Neural cell (in vitro differentiated cells): ENCODE results near the gene MMP25. TPM values are rescaled to one million over a fixed set of nuclear protein-coding genes. Genes with fewer than 3 reads are reported as not detected.

Experiments
- H2AFZ ChIP-seq: fragments of 200-600, 300-800 bp; sonication (generic), shearing (Covaris generic); 2 replicates; pipeline ENCODE4 v1.6.0; 2014; ENCODE audit warnings: low read depth, mild to moderate bottlenecking, antibody characterized with exemption, low read length, moderate library complexity
- H3F3A ChIP-seq: fragments of 200-600 bp; shearing (Covaris generic); 2 replicates; pipeline ENCODE4 v1.6.1; 2016; ENCODE audit warnings: mild to moderate bottlenecking, moderate library complexity, mixed read lengths, antibody characterized with exemption, low read length; ENCODE audit not compliant: insufficient read depth, poor library complexity, severe bottlenecking
- H3K27ac ChIP-seq: fragments of 200-600, 300-800 bp; sonication (generic), shearing (Covaris generic); 2 replicates; pipeline ENCODE4 v1.5.1; 2014; ENCODE audit warnings: mild to moderate bottlenecking, low read length, moderate library complexity
- H3K27me3 ChIP-seq: fragments of 300-800, 200-600 bp; sonication (generic), shearing (Covaris generic); 2 replicates; pipeline ENCODE4 v1.6.0; 2014; ENCODE audit warnings: mild to moderate bottlenecking, low read depth, low read length, moderate library complexity; ENCODE audit not compliant: insufficient read depth
- H3K36me3 ChIP-seq: fragments of 300-800, 200-600 bp; sonication (generic), shearing (Covaris generic); 2 replicates; pipeline ENCODE4 v1.5.1; 2014; ENCODE audit warnings: mild to moderate bottlenecking, antibody characterized with exemption, low read length, moderate library complexity; ENCODE audit not compliant: insufficient read depth
- H3K4me2 ChIP-seq: fragments of 300-800, 200-600 bp; sonication (generic), shearing (Covaris generic); 2 replicates; pipeline ENCODE4 v1.6.0; 2014; ENCODE audit warnings: mild to moderate bottlenecking, low read length
- H3K4me3 ChIP-seq: fragments of 300-800, 200-600 bp; sonication (generic), shearing (Covaris generic); 2 replicates; pipeline ENCODE4 v1.5.1; 2014; ENCODE audit warnings: mild to moderate bottlenecking, low read length, moderate library complexity
- H3K79me2 ChIP-seq: fragments of 200-600 bp; shearing (Covaris generic); replicated peaks from 2 replicates; pipeline ENCODE4 v1.6.0; 2014; ENCODE audit warnings: mild to moderate bottlenecking, low read length, moderate library complexity; ENCODE audit not compliant: insufficient read depth
- H3K9ac ChIP-seq: fragments of 300-800, 200-600 bp; sonication (generic), shearing (Covaris generic); 2 replicates; pipeline ENCODE4 v1.6.1; 2016; ENCODE audit warnings: mild to moderate bottlenecking, low read length, mixed read lengths
- H3K9me2 ChIP-seq: fragments of 200-600 bp; shearing (Covaris generic); 2 replicates; pipeline ENCODE4 v1.6.1; 2016; ENCODE audit warnings: mild to moderate bottlenecking, low read length, mixed read lengths; ENCODE audit not compliant: insufficient read depth
- H3K9me3 ChIP-seq: fragments of 200-600, 300-800 bp; sonication (generic), shearing (Covaris generic); 2 replicates; pipeline ENCODE4 v1.6.1; 2016; ENCODE audit warnings: mild to moderate bottlenecking, mixed run types, low read length, moderate library complexity, mixed read lengths
- H4K20me1 ChIP-seq: fragments of 200-600 bp; shearing (Covaris generic); 2 replicates; pipeline ENCODE4 v1.6.1; 2016; ENCODE audit warnings: mild to moderate bottlenecking, mixed run types; ENCODE audit not compliant: insufficient read depth
- EP300 ChIP-seq: fragments of 450-650 bp; conservative IDR thresholded peaks from 2 replicates; pipeline ENCODE4 v1.6.1; 2014; ENCODE audit warnings: antibody characterized with exemption, mild to moderate bottlenecking, moderate library complexity; ENCODE audit not compliant: poor library complexity, severe bottlenecking
- EZH2 ChIP-seq: fragments of 200-600, 300-800 bp; shearing (Covaris generic), sonication (generic); IDR thresholded peaks from 2 replicates; pipeline ENCODE4 v1.6.1; 2014; ENCODE audit warnings: antibody characterized with exemption, low read length, borderline replicate concordance, mild to moderate bottlenecking; ENCODE audit not compliant: insufficient read depth, poor library complexity, severe bottlenecking
- MXI1 ChIP-seq: fragments of 450-650 bp; conservative IDR thresholded peaks from 2 replicates; pipeline ENCODE4 v1.6.1; 2014; ENCODE audit warnings: antibody characterized with exemption, mild to moderate bottlenecking; ENCODE audit not compliant: poor library complexity, severe bottlenecking
- POLR2AphosphoS5 ChIP-seq: IDR thresholded peaks from 2 replicates; pipeline ENCODE4 v1.6.1; 2012
- RAD21 ChIP-seq: fragments of 450-650 bp; conservative IDR thresholded peaks from 2 replicates; pipeline ENCODE4 v1.6.1; 2014; ENCODE audit warnings: antibody characterized with exemption, mild to moderate bottlenecking, moderate library complexity
- SMC3 ChIP-seq: fragments of 450-650 bp; conservative IDR thresholded peaks from 2 replicates; pipeline ENCODE4 v1.6.1; 2014; ENCODE audit warnings: antibody characterized with exemption, mild to moderate bottlenecking, moderate library complexity; ENCODE audit not compliant: poor library complexity
- TAF1 ChIP-seq: IDR thresholded peaks from 2 replicates; pipeline ENCODE4 v1.6.1; 2012; ENCODE audit warnings: low read depth
- polyA plus RNA-seq: library from polyadenylated mRNA; depleted of rRNA; stranded (reverse); fragments of >200 nt; gene quantifications from 2 replicates; pipeline ENCODE4 v1.2.3, GENCODE V29; 2014
- TF ChIP-seq, protein P1 (sequence below): IDR thresholded peaks from 2 replicates; pipeline ENCODE4 v1.6.1; 2012; ENCODE audit warnings: borderline replicate concordance
- TF ChIP-seq, protein P2 (sequence below): fragments of 450-650 bp; IDR thresholded peaks from 2 replicates; pipeline ENCODE4 v1.5.1; 2014; ENCODE audit warnings: antibody characterized with exemption, mild to moderate bottlenecking, moderate library complexity; ENCODE audit not compliant: poor library complexity, severe bottlenecking

MMP25 gene
- polyA plus RNA-seq, 1 donor from 2014 or later: not detected

DNA sequence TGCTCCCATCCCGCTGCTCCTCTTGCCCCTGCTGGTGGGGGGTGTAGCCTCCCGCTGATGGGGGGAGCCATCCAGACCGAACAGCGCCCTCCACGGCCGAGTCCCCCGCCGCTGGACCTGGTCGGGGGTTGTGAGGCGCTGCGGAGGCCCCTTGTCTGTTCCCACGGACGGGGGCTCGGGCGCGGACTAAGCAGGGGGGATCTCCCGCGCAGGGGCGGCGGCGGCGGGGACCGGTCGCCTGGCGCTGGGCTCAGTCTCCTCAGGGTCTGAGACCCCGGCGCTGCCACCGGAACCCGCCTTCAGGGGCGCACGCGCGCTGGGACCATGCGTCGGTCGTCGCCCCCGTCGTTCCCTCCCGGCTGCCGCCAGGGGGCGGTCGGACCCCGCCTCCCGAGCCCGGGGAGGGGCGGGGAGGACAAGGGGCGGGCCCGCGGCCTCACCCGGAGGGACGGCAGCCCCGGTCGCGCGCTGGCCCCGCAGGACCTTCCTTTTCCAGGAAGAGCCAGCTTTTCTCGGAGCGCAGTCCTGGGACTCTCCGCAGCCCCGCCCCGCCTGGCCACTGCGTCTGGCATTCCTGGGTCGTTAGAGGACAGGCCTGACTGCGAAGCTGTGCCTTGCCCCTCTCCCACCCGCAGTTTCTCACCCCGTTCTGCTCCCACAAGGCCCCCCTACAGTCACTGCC is 12.8 kb downstream of the MMP25 start:
- TF ChIP-seq MXI1 (peak; percentile 69), EP300 (peak; percentile 19), EZH2 (no peak), SMC3 (peak; percentile 81), POLR2AphosphoS5 (peak; percentile 71), RAD21 (peak; percentile 85), TAF1 (no peak)
- TF ChIP-seq, protein P1, sequence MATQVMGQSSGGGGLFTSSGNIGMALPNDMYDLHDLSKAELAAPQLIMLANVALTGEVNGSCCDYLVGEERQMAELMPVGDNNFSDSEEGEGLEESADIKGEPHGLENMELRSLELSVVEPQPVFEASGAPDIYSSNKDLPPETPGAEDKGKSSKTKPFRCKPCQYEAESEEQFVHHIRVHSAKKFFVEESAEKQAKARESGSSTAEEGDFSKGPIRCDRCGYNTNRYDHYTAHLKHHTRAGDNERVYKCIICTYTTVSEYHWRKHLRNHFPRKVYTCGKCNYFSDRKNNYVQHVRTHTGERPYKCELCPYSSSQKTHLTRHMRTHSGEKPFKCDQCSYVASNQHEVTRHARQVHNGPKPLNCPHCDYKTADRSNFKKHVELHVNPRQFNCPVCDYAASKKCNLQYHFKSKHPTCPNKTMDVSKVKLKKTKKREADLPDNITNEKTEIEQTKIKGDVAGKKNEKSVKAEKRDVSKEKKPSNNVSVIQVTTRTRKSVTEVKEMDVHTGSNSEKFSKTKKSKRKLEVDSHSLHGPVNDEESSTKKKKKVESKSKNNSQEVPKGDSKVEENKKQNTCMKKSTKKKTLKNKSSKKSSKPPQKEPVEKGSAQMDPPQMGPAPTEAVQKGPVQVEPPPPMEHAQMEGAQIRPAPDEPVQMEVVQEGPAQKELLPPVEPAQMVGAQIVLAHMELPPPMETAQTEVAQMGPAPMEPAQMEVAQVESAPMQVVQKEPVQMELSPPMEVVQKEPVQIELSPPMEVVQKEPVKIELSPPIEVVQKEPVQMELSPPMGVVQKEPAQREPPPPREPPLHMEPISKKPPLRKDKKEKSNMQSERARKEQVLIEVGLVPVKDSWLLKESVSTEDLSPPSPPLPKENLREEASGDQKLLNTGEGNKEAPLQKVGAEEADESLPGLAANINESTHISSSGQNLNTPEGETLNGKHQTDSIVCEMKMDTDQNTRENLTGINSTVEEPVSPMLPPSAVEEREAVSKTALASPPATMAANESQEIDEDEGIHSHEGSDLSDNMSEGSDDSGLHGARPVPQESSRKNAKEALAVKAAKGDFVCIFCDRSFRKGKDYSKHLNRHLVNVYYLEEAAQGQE: peak; percentile 37
- TF ChIP-seq, protein P2, sequence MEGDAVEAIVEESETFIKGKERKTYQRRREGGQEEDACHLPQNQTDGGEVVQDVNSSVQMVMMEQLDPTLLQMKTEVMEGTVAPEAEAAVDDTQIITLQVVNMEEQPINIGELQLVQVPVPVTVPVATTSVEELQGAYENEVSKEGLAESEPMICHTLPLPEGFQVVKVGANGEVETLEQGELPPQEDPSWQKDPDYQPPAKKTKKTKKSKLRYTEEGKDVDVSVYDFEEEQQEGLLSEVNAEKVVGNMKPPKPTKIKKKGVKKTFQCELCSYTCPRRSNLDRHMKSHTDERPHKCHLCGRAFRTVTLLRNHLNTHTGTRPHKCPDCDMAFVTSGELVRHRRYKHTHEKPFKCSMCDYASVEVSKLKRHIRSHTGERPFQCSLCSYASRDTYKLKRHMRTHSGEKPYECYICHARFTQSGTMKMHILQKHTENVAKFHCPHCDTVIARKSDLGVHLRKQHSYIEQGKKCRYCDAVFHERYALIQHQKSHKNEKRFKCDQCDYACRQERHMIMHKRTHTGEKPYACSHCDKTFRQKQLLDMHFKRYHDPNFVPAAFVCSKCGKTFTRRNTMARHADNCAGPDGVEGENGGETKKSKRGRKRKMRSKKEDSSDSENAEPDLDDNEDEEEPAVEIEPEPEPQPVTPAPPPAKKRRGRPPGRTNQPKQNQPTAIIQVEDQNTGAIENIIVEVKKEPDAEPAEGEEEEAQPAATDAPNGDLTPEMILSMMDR: peak; percentile 97
- Histone ChIP-seq H4K20me1 (no peaks in the 10 kb centered on the region), H3K9ac (peak overlapping the region; percentile 88), H3K4me3 (peak overlapping the region; percentile 97), H3K4me2 (peak overlapping the region; percentile 55), H3K9me2 (no peaks in the 10 kb centered on the region), H3K27ac (peak overlapping the region; percentile 51), H3K36me3 (no peaks in the 10 kb centered on the region), H3K9me3 (no peaks in the 10 kb centered on the region), H2AFZ (peak overlapping the region; percentile 85), H3F3A (no peaks in the 10 kb centered on the region), H3K27me3 (no peaks in the 10 kb centered on the region), H3K79me2 (no peaks in the 10 kb centered on the region)

DNA sequence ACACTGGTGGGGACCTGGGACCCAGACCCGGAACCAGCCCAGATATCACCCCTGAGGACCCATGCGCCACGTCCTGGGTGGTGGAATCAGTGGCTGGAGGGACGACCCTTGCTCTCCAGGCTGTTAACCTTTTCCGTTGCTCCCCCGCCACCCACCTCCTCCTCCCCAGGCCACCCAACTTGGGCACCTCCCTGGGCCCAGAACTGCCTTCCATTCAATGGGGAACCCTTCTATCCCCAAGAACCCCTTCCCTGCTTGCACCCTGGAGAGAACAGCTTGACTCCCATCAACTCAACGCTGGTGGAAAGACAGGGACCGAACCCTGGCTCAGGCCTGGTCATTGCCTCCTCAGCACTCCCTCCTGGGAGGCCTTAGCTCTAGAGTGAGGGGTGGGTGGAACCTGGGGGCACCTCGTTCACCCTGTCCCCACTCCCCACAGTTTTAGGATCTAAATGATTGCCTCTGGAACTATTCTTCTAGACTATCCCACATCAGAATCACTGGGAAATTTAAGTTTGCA is 13.4 kb downstream of the MMP25 start:
- Histone ChIP-seq H3K4me2 (peak overlapping the region; percentile 39), H3K9me3 (no peaks in the 10 kb centered on the region), H3K9me2 (no peaks in the 10 kb centered on the region), H3K4me3 (peak overlapping the region; percentile 97), H3K9ac (peak overlapping the region; percentile 88), H3F3A (no peaks in the 10 kb centered on the region), H3K79me2 (no peaks in the 10 kb centered on the region), H3K27ac (no peak overlapping the region), H4K20me1 (no peaks in the 10 kb centered on the region), H3K36me3 (no peaks in the 10 kb centered on the region), H2AFZ (peak overlapping the region; percentile 76), H3K27me3 (no peaks in the 10 kb centered on the region)
- TF ChIP-seq TAF1 (no peak), EP300 (no peak), EZH2 (no peak), POLR2AphosphoS5 (no peak), SMC3 (no peak), MXI1 (no peak), RAD21 (no peak)
- TF ChIP-seq, protein P2: no peak
- TF ChIP-seq, protein P1: no peak
